Endometrial microvascular endothelial cells (primary cell): ENCODE data around the gene C1QTNF5. TPM values are rescaled to one million over a fixed set of nuclear protein-coding genes. Genes with fewer than 3 reads are reported as not detected.

ENCODE experiments used
- in situ Hi-C: cut with HindIII; loops from 2 replicates; pipeline ENCODE4 v1.10.0; 2017; ENCODE audit warnings: low sequenced_read_pairs, low pct_unique_long_range_greater_than_20kb; ENCODE audit errors: inconsistent ontology term
- total RNA-seq: library from RNA; depleted of rRNA; stranded (reverse); fragments of >200 nt; gene quantifications from one replicate; pipeline ENCODE4 v1.2.3, GENCODE V29; 2015; ENCODE audit errors: inconsistent ontology term

The C1QTNF5 gene
- total RNA-seq, 1 donor from 2014 or later = 115 TPM

- in situ Hi-C loops = no loop called here
Measured at GRCh38 chr11:119306373-119306890, 34.3 kb downstream of the C1QTNF5 start.

DNA sequence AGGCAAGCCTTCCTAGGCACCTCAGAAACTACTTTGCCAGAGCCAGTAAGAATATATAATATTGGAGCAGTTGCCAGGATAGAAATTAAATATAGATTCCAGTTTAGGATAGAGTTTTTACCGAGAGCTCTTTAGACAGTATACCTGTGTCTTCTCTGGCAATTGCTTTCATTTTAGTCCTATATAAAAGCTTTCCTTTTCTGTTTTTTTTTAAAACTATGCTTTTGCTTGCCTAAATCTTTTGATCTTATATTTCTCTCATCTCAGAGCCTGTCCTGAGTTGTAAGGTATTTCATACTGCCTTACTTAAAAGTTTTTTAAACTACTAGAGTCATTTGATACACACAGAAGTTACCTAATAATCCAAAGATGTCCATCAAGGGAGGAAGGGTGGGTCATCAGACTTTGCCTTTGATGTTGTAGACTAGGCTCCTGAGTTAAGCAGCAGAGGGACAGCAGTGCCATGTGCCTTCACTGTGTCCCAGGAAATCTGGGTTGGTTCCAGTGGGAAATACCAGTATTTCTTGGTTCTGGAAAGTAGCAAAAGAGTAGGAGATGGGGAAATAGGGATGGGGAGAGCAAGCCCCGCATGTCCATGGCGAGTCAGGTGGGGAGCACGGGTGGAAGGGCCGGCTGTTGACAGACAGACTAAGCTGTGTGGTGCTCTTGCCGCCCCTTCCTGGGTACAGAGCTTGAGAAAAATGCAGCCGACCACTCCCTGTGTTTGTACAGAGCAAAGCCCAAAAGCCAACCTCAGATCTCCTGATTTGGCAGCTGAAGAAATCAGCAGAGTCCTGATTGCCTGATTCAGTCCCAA, 34.9 kb downstream of the C1QTNF5 start:
- in situ Hi-C loops = no loop called here

DNA sequence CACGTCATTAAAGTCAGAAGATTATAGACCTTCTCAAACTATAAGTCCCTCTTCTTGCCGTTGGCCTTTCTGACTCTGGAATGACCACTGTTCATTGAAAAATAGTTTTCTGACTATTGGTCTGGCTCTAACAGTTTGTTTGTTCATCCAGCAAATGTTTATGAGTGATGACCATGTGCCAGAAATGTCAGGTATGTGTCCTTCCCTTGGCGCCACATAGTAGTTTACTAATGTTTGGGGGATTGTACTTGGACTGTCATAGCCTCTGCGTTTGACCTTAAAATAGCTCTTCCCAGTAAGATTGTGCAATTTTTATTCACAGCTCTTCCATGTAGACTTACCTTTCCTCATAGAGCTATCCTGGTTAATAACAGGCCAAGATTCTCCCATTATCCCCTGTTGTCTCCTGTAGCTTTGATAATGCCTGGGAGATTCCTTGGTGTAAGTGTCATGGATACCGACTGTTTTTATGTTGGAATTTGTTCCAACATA, 37.4 kb downstream of the C1QTNF5 start:
- in situ Hi-C loops = no loop called here

DNA sequence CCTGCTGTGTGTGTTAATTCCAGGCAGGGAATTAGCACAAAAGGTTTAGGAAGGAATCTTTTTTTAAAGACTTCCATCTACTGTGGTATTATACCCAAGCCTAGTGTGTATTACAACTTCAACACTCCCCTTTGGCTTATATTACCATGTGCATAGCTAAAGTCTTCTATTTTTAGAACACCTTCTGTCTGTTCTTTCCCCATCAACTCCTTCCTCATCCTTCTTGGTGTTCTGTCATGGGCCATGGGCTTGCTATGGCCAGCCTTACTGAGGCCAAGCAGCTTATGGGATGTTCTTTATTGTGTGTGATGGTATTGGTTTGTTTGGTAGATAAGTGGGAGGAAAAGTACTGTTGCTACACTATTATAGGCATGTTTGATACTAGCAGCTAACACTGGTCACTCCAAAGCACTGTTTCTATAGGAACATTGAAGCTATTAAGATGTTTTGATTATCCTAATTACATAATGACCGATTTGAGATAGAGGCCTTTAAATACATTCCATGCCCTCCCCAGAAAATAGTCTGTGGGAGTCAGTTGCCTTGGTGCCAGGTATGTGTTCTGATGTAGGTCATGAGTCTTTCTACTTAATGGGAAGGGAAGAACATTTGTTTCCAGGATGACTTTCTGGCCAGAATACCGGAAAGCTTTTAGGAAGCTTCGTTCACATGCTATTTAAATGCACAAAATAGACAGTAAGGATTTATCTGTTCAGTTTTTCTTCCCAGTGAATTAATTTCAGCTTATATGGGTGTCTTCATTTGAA, 40.3 kb downstream of the C1QTNF5 start:
- in situ Hi-C loops = no loop called here

- in situ Hi-C loops = no loop called here
Measured at GRCh38 chr11:119299416-119299815, 41.3 kb downstream of the C1QTNF5 start.

DNA sequence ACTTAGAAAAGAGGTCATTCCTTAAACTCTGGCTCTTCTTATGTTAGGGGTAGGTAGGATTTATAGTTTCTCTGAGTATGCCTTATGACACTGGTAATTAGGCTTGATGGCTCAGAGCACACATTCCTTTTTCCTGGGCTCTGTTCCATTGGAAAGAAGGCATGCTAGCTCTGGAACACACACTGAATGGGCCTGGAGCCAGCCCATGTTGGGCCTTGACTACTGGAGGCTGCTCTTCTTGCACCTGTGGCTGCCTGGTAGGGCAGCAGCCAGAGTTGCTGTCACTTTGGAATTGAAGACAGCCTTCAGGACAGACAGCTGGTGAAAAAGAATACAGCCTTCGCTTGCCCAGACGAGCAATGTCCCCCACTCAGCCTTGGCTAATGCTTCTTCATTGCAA, 42.0 kb downstream of the C1QTNF5 start:
- in situ Hi-C loops = no loop called here

DNA sequence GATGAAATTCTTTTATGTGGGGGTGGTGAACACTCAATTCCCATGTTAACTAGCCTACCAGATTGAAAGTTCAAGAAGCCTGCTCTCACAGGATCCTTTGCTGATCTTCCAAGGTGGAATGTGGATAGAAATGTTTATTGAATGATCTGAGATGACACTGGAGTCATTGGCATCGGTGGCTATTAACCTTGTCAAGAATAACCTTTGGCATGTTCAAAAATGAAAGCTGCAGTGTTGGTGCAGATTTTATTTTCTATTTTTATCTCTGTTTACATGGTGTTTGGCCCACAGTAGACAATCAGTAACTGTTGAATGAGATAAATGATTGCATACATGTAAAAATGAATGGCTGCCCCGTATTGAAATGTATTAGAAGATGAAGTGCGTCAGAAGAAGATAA, 42.7 kb downstream of the C1QTNF5 start:
- in situ Hi-C loops = no loop called here

- in situ Hi-C loops = no loop called here
Measured at GRCh38 chr11:119295178-119295577, 45.5 kb downstream of the C1QTNF5 start.

GRCh38 chr11:119293461-119293860, 47.2 kb downstream of the C1QTNF5 start:
- in situ Hi-C loops = no loop called here

GRCh38 chr11:119290894-119291497, 49.7 kb downstream of the C1QTNF5 start:
- in situ Hi-C loops = no loop called here

Other genes starting within 250 kb of the C1QTNF5 start
- gene DPAGT1, start 239.0 kb downstream of the C1QTNF5 start, total RNA-seq = 35.8 TPM
- gene C2CD2L, start 233.5 kb downstream of the C1QTNF5 start, total RNA-seq = 6.2 TPM
- gene HINFP, start 219.3 kb downstream of the C1QTNF5 start, total RNA-seq = 11.4 TPM
- gene ABCG4, start 191.8 kb downstream of the C1QTNF5 start, total RNA-seq = not detected
- 16.7 TPM for gene NLRX1, start 172.2 kb downstream of the C1QTNF5 start, total RNA-seq
- gene NHERF4, start 155.4 kb downstream of the C1QTNF5 start, total RNA-seq = not detected
- 20.4 TPM for gene CBL, start 134.5 kb downstream of the C1QTNF5 start, total RNA-seq
- 5,407 TPM for gene MCAM, start 23.8 kb downstream of the C1QTNF5 start, total RNA-seq
- 18.2 TPM for gene RNF26, start 6.4 kb downstream of the C1QTNF5 start, total RNA-seq
- not detected for gene MFRP, start 5.8 kb upstream of the C1QTNF5 start, total RNA-seq
- not detected for gene USP2, start 40.8 kb upstream of the C1QTNF5 start, total RNA-seq
- 9.6 TPM for gene THY1, start 82.3 kb upstream of the C1QTNF5 start, total RNA-seq